Ishikawa (cell line): ENCODE results near the gene ZFR2.

Experiments
- CEBPB ChIP-seq: IDR thresholded peaks from 2 replicates; pipeline ENCODE4 v1.6.1; 2012
- CREB1 ChIP-seq: IDR thresholded peaks from 2 replicates; pipeline ENCODE4 v1.6.1; 2012; ENCODE audit warnings: low read depth
- EGR1 ChIP-seq: IDR thresholded peaks from 2 replicates; pipeline ENCODE4 v1.6.1; 2012
- EP300 ChIP-seq: IDR thresholded peaks from 2 replicates; pipeline ENCODE4 v1.6.1; 2012; ENCODE audit warnings: borderline replicate concordance
- FOXM1 ChIP-seq: IDR thresholded peaks from 2 replicates; pipeline ENCODE4 v1.6.1; 2012; ENCODE audit warnings: low read depth, borderline replicate concordance
- MAX ChIP-seq: IDR thresholded peaks from 2 replicates; pipeline ENCODE4 v1.6.1; 2012
- NFIC ChIP-seq: IDR thresholded peaks from 2 replicates; pipeline ENCODE4 v1.6.1; 2012
- RAD21 ChIP-seq: IDR thresholded peaks from 2 replicates; pipeline ENCODE4 v1.6.1; 2012; ENCODE audit warnings: low read depth
- REST ChIP-seq: IDR thresholded peaks from 2 replicates; pipeline ENCODE4 v1.6.1; 2012; ENCODE audit warnings: low read depth, mild to moderate bottlenecking
- TAF1 ChIP-seq: IDR thresholded peaks from 2 replicates; pipeline ENCODE4 v1.6.1; 2012; ENCODE audit warnings: low read depth, mild to moderate bottlenecking
- TCF12 ChIP-seq: IDR thresholded peaks from 2 replicates; pipeline ENCODE4 v1.6.1; 2012; ENCODE audit warnings: low read depth
- TEAD4 ChIP-seq: IDR thresholded peaks from 2 replicates; pipeline ENCODE4 v1.6.1; 2012
- USF1 ChIP-seq: IDR thresholded peaks from 2 replicates; pipeline ENCODE4 v1.6.1; 2012
- YY1 ChIP-seq: IDR thresholded peaks from 2 replicates; pipeline ENCODE4 v1.6.1; 2012; ENCODE audit warnings: low read depth
- ZBTB7A ChIP-seq: IDR thresholded peaks from 2 replicates; pipeline ENCODE4 v1.6.1; 2012; ENCODE audit warnings: low read depth

Gene ZFR2

DNA sequence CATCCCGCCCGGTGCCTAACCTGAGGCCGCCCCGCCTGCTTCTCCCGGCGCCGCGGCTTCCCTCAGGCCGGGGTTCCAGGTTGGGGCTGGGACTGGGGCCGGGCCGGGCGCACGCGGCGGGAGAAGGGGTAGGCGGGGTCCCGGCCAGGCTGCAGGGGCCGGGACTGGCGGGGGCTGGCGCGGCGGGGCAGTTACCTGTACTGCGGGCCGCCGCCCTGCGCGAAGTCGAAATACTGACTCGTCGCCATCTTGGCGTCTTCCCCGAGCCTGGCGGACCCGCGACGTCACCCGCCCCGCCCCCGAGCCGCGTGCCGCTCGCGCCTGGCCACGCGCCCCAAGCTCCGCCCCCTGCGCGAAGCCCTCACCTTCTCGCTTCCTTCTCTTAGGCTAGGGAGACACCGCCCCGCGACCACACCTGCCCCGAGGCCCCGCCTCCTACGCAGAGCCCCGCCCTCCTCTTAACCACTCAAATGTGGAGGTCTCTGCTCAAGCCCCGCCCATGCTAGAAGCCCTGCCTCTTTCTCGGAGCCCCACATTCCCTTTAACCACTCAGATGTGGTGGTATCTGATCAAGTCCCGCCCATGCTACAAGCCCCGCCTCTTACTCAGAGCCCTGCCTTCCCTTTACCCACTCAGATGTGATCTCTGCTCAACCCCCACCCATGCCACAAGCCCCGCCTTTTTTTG, at the start of gene ZFR2:
Gene ZFR2, minus strand, starts transcription at position 269 of the 687 bp plus-strand sequence. Its CDS starts 21 bp downstream, at position 248.
- no peak for TF ChIP-seq FOXM1
- TF ChIP-seq NFIC, result no peak
- TF ChIP-seq TEAD4, result no peak
- TF ChIP-seq MAX, result peak; percentile 88

GRCh38 chr19:3916033-3916432, 47.2 kb upstream of the ZFR2 start:
- no peak for TF ChIP-seq TEAD4
- TF ChIP-seq MAX, result no peak
- TF ChIP-seq USF1, result no peak
- TF ChIP-seq EP300, result no peak
- TF ChIP-seq RAD21, result no peak
- TF ChIP-seq YY1, result no peak
- no peak for TF ChIP-seq EGR1
- TF ChIP-seq CREB1, result no peak
- TF ChIP-seq REST, result no peak
- no peak for TF ChIP-seq CEBPB

- no peak for TF ChIP-seq FOXM1
- TF ChIP-seq ZBTB7A, result no peak
- no peak for TF ChIP-seq REST
- TF ChIP-seq CEBPB, result no peak
- no peak for TF ChIP-seq EP300
- no peak for TF ChIP-seq EGR1
- no peak for TF ChIP-seq USF1
- TF ChIP-seq CREB1, result no peak
- no peak for TF ChIP-seq NFIC
- TF ChIP-seq TCF12, result no peak
- no peak for TF ChIP-seq YY1
- TF ChIP-seq TAF1, result no peak
- TF ChIP-seq MAX, result no peak
- TF ChIP-seq RAD21, result no peak
- no peak for TF ChIP-seq TEAD4
Measured at GRCh38 chr19:3914199-3914598, 45.4 kb upstream of the ZFR2 start.

GRCh38 chr19:3910105-3910504, 41.3 kb upstream of the ZFR2 start:
- TF ChIP-seq RAD21 (no peak), EGR1 (no peak), REST (no peak), TEAD4 (no peak), EP300 (no peak), CEBPB (no peak), USF1 (no peak), MAX (no peak), FOXM1 (no peak), CREB1 (no peak), ZBTB7A (no peak), TAF1 (no peak), TCF12 (no peak), YY1 (no peak), NFIC (no peak)
